ENCODE results near the gene TTLL10.

GRCh38 chr1:1226566-1227362 lies 53.1 kb downstream of the TTLL10 start:
- TF ChIP-seq, protein P1, sequence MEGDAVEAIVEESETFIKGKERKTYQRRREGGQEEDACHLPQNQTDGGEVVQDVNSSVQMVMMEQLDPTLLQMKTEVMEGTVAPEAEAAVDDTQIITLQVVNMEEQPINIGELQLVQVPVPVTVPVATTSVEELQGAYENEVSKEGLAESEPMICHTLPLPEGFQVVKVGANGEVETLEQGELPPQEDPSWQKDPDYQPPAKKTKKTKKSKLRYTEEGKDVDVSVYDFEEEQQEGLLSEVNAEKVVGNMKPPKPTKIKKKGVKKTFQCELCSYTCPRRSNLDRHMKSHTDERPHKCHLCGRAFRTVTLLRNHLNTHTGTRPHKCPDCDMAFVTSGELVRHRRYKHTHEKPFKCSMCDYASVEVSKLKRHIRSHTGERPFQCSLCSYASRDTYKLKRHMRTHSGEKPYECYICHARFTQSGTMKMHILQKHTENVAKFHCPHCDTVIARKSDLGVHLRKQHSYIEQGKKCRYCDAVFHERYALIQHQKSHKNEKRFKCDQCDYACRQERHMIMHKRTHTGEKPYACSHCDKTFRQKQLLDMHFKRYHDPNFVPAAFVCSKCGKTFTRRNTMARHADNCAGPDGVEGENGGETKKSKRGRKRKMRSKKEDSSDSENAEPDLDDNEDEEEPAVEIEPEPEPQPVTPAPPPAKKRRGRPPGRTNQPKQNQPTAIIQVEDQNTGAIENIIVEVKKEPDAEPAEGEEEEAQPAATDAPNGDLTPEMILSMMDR (IDR thresholded peaks at IDR 0.05; ENCODE audit: insufficient read depth, low read length) = no peak
- TF ChIP-seq GABPA (IDR thresholded peaks at IDR 0.05; ENCODE audit: low read depth) (no peak), REST (IDR thresholded peaks at IDR 0.05; ENCODE audit: insufficient replicate concordance, low read depth) (no peak), SPI1 (IDR thresholded peaks at IDR 0.05; ENCODE audit: borderline replicate concordance, low read depth) (no peak)

All from HL-60 (cell line).